Neural cell (in vitro differentiated cells): ENCODE measurements around the gene SDCBP2. TPM values are rescaled to one million over a fixed set of nuclear protein-coding genes. Genes with fewer than 3 reads are reported as not detected.

Experiments
- H2AFZ ChIP-seq: fragments of 200-600, 300-800 bp; sonication (generic), shearing (Covaris generic); 2 replicates; pipeline ENCODE4 v1.6.0; 2014; ENCODE audit warnings: low read depth, mild to moderate bottlenecking, antibody characterized with exemption, low read length, moderate library complexity
- H3F3A ChIP-seq: fragments of 200-600 bp; shearing (Covaris generic); 2 replicates; pipeline ENCODE4 v1.6.1; 2016; ENCODE audit warnings: mild to moderate bottlenecking, moderate library complexity, mixed read lengths, antibody characterized with exemption, low read length; ENCODE audit not compliant: insufficient read depth, poor library complexity, severe bottlenecking
- H3K27ac ChIP-seq: fragments of 200-600, 300-800 bp; sonication (generic), shearing (Covaris generic); 2 replicates; pipeline ENCODE4 v1.5.1; 2014; ENCODE audit warnings: mild to moderate bottlenecking, low read length, moderate library complexity
- H3K27me3 ChIP-seq: fragments of 300-800, 200-600 bp; sonication (generic), shearing (Covaris generic); 2 replicates; pipeline ENCODE4 v1.6.0; 2014; ENCODE audit warnings: mild to moderate bottlenecking, low read depth, low read length, moderate library complexity; ENCODE audit not compliant: insufficient read depth
- H3K36me3 ChIP-seq: fragments of 300-800, 200-600 bp; sonication (generic), shearing (Covaris generic); 2 replicates; pipeline ENCODE4 v1.5.1; 2014; ENCODE audit warnings: mild to moderate bottlenecking, antibody characterized with exemption, low read length, moderate library complexity; ENCODE audit not compliant: insufficient read depth
- H3K4me2 ChIP-seq: fragments of 300-800, 200-600 bp; sonication (generic), shearing (Covaris generic); 2 replicates; pipeline ENCODE4 v1.6.0; 2014; ENCODE audit warnings: mild to moderate bottlenecking, low read length
- H3K4me3 ChIP-seq: fragments of 300-800, 200-600 bp; sonication (generic), shearing (Covaris generic); 2 replicates; pipeline ENCODE4 v1.5.1; 2014; ENCODE audit warnings: mild to moderate bottlenecking, low read length, moderate library complexity
- H3K79me2 ChIP-seq: fragments of 200-600 bp; shearing (Covaris generic); replicated peaks from 2 replicates; pipeline ENCODE4 v1.6.0; 2014; ENCODE audit warnings: mild to moderate bottlenecking, low read length, moderate library complexity; ENCODE audit not compliant: insufficient read depth
- H3K9ac ChIP-seq: fragments of 300-800, 200-600 bp; sonication (generic), shearing (Covaris generic); 2 replicates; pipeline ENCODE4 v1.6.1; 2016; ENCODE audit warnings: mild to moderate bottlenecking, low read length, mixed read lengths
- H3K9me2 ChIP-seq: fragments of 200-600 bp; shearing (Covaris generic); 2 replicates; pipeline ENCODE4 v1.6.1; 2016; ENCODE audit warnings: mild to moderate bottlenecking, low read length, mixed read lengths; ENCODE audit not compliant: insufficient read depth
- H3K9me3 ChIP-seq: fragments of 200-600, 300-800 bp; sonication (generic), shearing (Covaris generic); 2 replicates; pipeline ENCODE4 v1.6.1; 2016; ENCODE audit warnings: mild to moderate bottlenecking, mixed run types, low read length, moderate library complexity, mixed read lengths
- H4K20me1 ChIP-seq: fragments of 200-600 bp; shearing (Covaris generic); 2 replicates; pipeline ENCODE4 v1.6.1; 2016; ENCODE audit warnings: mild to moderate bottlenecking, mixed run types; ENCODE audit not compliant: insufficient read depth
- EP300 ChIP-seq: fragments of 450-650 bp; conservative IDR thresholded peaks from 2 replicates; pipeline ENCODE4 v1.6.1; 2014; ENCODE audit warnings: antibody characterized with exemption, mild to moderate bottlenecking, moderate library complexity; ENCODE audit not compliant: poor library complexity, severe bottlenecking
- EZH2 ChIP-seq: fragments of 200-600, 300-800 bp; shearing (Covaris generic), sonication (generic); IDR thresholded peaks from 2 replicates; pipeline ENCODE4 v1.6.1; 2014; ENCODE audit warnings: antibody characterized with exemption, low read length, borderline replicate concordance, mild to moderate bottlenecking; ENCODE audit not compliant: insufficient read depth, poor library complexity, severe bottlenecking
- MXI1 ChIP-seq: fragments of 450-650 bp; conservative IDR thresholded peaks from 2 replicates; pipeline ENCODE4 v1.6.1; 2014; ENCODE audit warnings: antibody characterized with exemption, mild to moderate bottlenecking; ENCODE audit not compliant: poor library complexity, severe bottlenecking
- POLR2AphosphoS5 ChIP-seq: IDR thresholded peaks from 2 replicates; pipeline ENCODE4 v1.6.1; 2012
- RAD21 ChIP-seq: fragments of 450-650 bp; conservative IDR thresholded peaks from 2 replicates; pipeline ENCODE4 v1.6.1; 2014; ENCODE audit warnings: antibody characterized with exemption, mild to moderate bottlenecking, moderate library complexity
- SMC3 ChIP-seq: fragments of 450-650 bp; conservative IDR thresholded peaks from 2 replicates; pipeline ENCODE4 v1.6.1; 2014; ENCODE audit warnings: antibody characterized with exemption, mild to moderate bottlenecking, moderate library complexity; ENCODE audit not compliant: poor library complexity
- TAF1 ChIP-seq: IDR thresholded peaks from 2 replicates; pipeline ENCODE4 v1.6.1; 2012; ENCODE audit warnings: low read depth
- polyA plus RNA-seq: library from polyadenylated mRNA; depleted of rRNA; stranded (reverse); fragments of >200 nt; gene quantifications from 2 replicates; pipeline ENCODE4 v1.2.3, GENCODE V29; 2014
- TF ChIP-seq, protein P1 (sequence below): IDR thresholded peaks from 2 replicates; pipeline ENCODE4 v1.6.1; 2012; ENCODE audit warnings: borderline replicate concordance
- TF ChIP-seq, protein P2 (sequence below): fragments of 450-650 bp; IDR thresholded peaks from 2 replicates; pipeline ENCODE4 v1.5.1; 2014; ENCODE audit warnings: antibody characterized with exemption, mild to moderate bottlenecking, moderate library complexity; ENCODE audit not compliant: poor library complexity, severe bottlenecking

SDCBP2 gene
- polyA plus RNA-seq, 1 donor from 2014 or later: 5.2 TPM

DNA sequence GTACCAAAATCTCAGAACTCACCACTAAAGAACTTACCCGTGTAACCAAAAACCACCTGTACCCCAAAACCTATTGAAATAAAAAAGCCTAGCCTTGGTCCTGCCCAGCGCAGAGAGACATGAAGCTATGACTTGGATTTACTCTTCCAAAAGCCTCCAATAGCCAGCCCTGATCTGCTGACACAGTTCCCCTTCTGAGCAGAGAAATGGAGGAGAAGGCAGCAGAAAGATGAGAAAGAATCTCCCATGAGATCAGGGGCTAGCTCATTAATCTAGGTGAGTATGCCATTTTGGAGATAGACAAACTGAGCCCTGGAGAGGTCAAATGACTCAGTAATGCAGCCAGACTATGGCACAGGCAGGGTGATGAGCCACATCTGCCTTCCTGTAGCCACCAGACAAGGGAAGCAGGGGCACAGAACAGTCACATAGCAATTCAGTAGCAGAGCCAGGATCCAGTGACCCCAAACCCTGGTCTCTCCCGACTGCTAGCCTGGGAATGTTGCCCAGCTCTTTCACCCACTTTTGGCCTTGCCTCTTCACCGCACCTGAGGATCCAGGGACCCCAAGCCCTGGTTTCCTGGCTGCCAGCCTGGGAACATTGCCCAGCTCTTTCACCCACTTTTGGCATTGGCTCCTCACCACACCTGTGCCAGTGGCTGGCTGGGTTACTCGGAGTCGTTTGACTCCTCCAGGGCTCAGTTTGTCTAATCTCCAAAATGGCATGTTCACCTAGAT is 7.2 kb upstream of the SDCBP2 start:
- TF ChIP-seq MXI1 (no peak), SMC3 (no peak), POLR2AphosphoS5 (no peak), RAD21 (no peak), EZH2 (no peak), TAF1 (no peak), EP300 (no peak)
- TF ChIP-seq, protein P1, sequence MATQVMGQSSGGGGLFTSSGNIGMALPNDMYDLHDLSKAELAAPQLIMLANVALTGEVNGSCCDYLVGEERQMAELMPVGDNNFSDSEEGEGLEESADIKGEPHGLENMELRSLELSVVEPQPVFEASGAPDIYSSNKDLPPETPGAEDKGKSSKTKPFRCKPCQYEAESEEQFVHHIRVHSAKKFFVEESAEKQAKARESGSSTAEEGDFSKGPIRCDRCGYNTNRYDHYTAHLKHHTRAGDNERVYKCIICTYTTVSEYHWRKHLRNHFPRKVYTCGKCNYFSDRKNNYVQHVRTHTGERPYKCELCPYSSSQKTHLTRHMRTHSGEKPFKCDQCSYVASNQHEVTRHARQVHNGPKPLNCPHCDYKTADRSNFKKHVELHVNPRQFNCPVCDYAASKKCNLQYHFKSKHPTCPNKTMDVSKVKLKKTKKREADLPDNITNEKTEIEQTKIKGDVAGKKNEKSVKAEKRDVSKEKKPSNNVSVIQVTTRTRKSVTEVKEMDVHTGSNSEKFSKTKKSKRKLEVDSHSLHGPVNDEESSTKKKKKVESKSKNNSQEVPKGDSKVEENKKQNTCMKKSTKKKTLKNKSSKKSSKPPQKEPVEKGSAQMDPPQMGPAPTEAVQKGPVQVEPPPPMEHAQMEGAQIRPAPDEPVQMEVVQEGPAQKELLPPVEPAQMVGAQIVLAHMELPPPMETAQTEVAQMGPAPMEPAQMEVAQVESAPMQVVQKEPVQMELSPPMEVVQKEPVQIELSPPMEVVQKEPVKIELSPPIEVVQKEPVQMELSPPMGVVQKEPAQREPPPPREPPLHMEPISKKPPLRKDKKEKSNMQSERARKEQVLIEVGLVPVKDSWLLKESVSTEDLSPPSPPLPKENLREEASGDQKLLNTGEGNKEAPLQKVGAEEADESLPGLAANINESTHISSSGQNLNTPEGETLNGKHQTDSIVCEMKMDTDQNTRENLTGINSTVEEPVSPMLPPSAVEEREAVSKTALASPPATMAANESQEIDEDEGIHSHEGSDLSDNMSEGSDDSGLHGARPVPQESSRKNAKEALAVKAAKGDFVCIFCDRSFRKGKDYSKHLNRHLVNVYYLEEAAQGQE: no peak
- TF ChIP-seq, protein P2, sequence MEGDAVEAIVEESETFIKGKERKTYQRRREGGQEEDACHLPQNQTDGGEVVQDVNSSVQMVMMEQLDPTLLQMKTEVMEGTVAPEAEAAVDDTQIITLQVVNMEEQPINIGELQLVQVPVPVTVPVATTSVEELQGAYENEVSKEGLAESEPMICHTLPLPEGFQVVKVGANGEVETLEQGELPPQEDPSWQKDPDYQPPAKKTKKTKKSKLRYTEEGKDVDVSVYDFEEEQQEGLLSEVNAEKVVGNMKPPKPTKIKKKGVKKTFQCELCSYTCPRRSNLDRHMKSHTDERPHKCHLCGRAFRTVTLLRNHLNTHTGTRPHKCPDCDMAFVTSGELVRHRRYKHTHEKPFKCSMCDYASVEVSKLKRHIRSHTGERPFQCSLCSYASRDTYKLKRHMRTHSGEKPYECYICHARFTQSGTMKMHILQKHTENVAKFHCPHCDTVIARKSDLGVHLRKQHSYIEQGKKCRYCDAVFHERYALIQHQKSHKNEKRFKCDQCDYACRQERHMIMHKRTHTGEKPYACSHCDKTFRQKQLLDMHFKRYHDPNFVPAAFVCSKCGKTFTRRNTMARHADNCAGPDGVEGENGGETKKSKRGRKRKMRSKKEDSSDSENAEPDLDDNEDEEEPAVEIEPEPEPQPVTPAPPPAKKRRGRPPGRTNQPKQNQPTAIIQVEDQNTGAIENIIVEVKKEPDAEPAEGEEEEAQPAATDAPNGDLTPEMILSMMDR: no peak
- H4K20me1 ChIP-seq: no peaks in the 10 kb centered on the region
- H3K4me2 ChIP-seq: no peak overlapping the region
- no peaks in the 10 kb centered on the region for H3K79me2 ChIP-seq
- H2AFZ ChIP-seq: no peak overlapping the region
- H3K27me3 ChIP-seq: no peaks in the 10 kb centered on the region
- H3K9ac ChIP-seq: no peak overlapping the region
- no peak overlapping the region for H3K27ac ChIP-seq
- no peak overlapping the region for H3K4me3 ChIP-seq
- no peaks in the 10 kb centered on the region for H3F3A ChIP-seq
- no peaks in the 10 kb centered on the region for H3K9me3 ChIP-seq
- no peaks in the 10 kb centered on the region for H3K36me3 ChIP-seq
- no peaks in the 10 kb centered on the region for H3K9me2 ChIP-seq

DNA sequence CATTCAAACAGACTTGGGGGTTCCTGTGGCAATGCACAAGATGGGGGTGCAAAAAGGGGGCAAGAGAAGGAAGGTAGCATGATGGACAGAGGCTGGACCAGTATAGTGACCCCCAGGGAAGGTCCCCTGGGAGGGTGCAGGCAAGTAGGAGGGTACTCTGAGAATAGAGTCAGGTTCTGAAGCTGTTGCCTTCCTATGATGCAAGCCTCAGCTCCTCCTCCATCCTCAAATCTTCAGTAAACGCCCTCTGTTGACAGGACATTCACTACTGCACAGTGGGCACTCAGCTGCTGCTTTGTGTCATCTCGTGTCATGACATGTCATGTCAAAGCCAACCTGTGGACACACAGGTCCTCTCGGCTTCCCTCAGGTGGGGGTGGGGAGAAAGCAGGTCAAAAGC is 5.8 kb upstream of the SDCBP2 start:
- Histone ChIP-seq H2AFZ (no peak overlapping the region), H4K20me1 (no peaks in the 10 kb centered on the region), H3F3A (no peaks in the 10 kb centered on the region), H3K9me3 (no peaks in the 10 kb centered on the region), H3K4me2 (no peak overlapping the region), H3K4me3 (no peak overlapping the region), H3K27ac (no peak overlapping the region), H3K79me2 (peaks cover 5% of the 10 kb centered on the region), H3K27me3 (no peaks in the 10 kb centered on the region), H3K36me3 (no peaks in the 10 kb centered on the region), H3K9ac (no peak overlapping the region), H3K9me2 (no peaks in the 10 kb centered on the region)
- TF ChIP-seq, protein P2: no peak
- TF ChIP-seq EZH2 (no peak), RAD21 (no peak)
